Adipose tissue (tissue), 3 donors: ENCODE results near the gene OR6J1. TPM values are rescaled to one million over a fixed set of nuclear protein-coding genes. Genes with fewer than 3 reads are reported as not detected.
"Not testable (repeated sequence)": the region's sequence is repeated elsewhere in the genome, so short reads cannot be mapped to it uniquely, and the experiment has no call there.

Experiments
- H3K27ac ChIP-seq: one replicate; pipeline ENCODE4 v1.5.1; 2013; ENCODE audit warnings: low read depth, low read length
- WGBS, 3 donors: extraction: QIAGEN DNeasy Blood & Tissue Kit; methylation state at CpG; one replicate each; pipeline ENCODE4 v1.1.7; 2013; 5-methylcytosine and 5-hydroxymethylcytosine counted together
- polyA plus RNA-seq, 3 donors: library from polyadenylated mRNA; stranded (reverse); fragments of 200-250 nt; gene quantifications; one replicate each; pipeline ENCODE4 v1.2.3, GENCODE V29; 2013
- donor health status: healthy with polysubstance abuse.
- donor health status: Bipolar disorder and iron deficiency.
- donor health status: healthy.

Gene OR6J1
- polyA plus RNA-seq, 3 donors, result not detected

GRCh38 chr14:22593189-22593588 lies 51.0 kb downstream of the OR6J1 start:
- no peak overlapping the region for H3K27ac ChIP-seq
- WGBS, 3 donors, result 51 to 68% (median 65%) methylated on average over 3 of the region's 3 CpGs

DNA sequence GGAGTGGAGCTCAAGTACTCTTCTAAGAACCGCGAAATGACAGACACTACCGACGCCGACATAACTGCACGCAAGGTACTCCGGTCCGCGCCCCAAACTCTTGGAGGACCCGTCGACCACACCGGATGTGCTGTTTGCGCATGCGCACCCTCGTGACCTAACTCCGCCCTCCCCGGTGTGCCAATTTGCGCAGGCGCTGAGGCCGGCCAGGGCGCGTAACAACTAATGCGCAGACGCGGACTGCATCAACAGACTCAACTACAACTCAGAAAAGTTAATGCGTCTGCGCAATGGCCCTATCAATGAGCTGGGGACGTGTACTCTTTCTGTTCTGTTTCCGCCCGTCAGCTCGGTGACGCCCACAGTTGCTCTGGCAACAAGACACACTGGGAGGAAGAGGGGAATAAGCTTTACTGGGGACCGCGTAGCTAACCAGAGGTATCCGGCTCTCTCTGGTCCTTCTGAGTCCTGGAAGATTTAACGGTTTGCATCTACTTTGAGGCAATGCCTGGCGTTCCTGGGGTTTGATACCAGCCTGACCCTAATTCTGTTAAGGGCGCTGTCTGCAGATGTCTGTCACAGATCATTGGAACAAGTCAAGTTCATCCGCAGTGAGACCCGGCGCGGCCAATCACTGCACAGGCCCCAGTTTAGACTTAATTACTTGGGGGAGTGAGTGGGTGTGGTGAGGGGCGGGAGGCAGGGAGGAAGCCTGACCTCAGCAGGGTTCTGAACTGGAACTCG lies 54.9 kb downstream of the OR6J1 start, which contains the start of gene DAD1:
Gene DAD1, minus strand, starts transcription at position 129 of the 744 bp plus-strand sequence. Its CDS starts 67 bp downstream, at position 62.
- WGBS, 3 donors, result 0 to 1% (median 0%) methylated on average over 44 of the region's 44 CpGs

GRCh38 chr14:22588526-22589095 lies 55.5 kb downstream of the OR6J1 start:
- 1 to 2% (median 1%) methylated on average over 17 of the region's 17 CpGs for WGBS, 3 donors
- no peak overlapping the region for H3K27ac ChIP-seq

More for the DNA sequence above, 54.9 kb downstream of the OR6J1 start, which contains the start of gene DAD1:
- H3K27ac ChIP-seq, result no peak within 1 kb of the TSS

DNA sequence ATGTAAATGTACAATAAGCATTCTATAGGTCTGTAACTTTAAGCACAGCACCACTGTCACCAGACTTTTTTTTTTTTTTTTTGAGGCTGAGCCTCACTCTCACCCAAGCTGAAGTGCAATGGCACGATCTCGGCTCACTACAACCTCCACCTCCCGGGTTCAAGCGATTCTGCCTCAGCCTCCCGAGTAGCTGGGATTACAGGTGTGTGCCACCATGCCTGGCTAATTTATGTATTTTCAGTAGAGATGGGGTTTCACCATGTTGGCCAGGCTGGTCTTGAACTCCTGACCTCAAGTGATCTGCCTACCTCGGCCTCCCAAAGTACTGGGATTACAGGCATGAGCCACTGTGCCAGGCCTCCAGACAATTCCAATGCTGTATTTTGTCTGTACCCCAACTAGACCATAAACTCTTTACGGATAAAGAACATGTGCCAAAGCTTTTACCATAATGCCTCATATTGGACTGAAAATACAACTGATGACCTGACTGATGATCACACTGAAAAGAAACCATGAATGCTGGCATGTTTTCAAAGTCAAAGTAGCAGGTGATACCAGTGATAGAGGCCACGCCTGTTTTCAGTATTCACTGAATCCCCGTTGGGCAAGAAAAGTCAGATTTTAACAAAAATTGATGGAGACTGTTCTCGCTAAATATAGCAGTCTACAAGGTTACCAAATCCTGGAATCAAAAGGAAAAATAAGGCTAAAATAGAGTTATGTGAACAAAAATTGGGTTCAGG lies 56.3 kb downstream of the OR6J1 start:
- not testable (repeated sequence) for H3K27ac ChIP-seq
- 66 to 81% (median 74%) methylated on average over 10 of the region's 10 CpGs for WGBS, 3 donors

DNA sequence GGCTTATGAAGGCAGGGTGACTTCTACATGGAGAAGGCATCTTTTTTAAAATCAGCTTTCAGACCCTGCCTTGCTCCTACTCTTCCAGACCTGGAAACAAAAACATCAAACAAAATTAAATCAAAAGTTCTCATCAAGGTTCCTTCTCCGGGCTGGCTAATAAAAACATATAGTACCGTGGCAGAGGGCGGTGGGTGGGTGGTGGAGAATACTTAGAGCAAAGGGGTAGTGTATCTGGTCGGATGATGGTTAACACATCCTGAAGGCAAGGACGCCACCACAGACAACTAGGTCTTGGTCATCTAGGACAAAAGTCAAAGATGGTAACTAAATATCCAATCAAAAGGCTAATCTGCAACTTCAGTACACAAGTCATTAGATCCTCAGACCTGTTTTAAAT lies 56.9 kb downstream of the OR6J1 start:
- 89 to 94% (median 90%) methylated on average over 5 of the region's 5 CpGs for WGBS, 3 donors
- H3K27ac ChIP-seq, result no peak overlapping the region

DNA sequence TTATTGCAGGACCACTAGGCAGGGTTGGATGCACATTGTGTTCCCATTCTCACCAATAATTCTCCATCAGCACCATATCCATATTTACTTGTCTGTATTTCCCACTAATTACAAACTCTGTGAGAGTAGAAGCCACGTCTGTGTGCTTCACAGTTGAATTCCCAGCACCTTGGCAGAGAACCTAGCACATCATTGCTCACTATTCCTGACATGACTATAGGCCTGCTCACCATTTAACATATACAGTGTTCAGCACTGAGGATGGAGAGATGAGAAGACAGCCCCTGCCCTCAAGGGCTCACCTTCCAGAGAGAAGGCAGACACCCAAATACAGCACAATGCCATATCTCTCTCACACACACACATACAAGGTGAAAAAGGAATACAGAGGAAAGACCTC lies 60.2 kb downstream of the OR6J1 start:
- 34 to 71% (median 70%) methylated on average over 1 of the region's 1 CpG for whole genome bisulfite sequencing, 3 donors
- no peak overlapping the region for H3K27ac ChIP-seq

Other genes with a start within 250 kb of the OR6J1 start
- 100 to 1,000 TPM; 187 to 278 (median 235) TPM for gene DAD1, start 55.1 kb downstream of the OR6J1 start, polyA plus RNA-seq
- 10 to 100 TPM in 2 of 3 donors, 1 to 10 TPM in 1; 9.3 to 20.0 (median 19.5) TPM for gene ABHD4, start 46.1 kb downstream of the OR6J1 start, polyA plus RNA-seq
- 100 to 1,000 TPM in 1 of 3 donors, 10 to 100 TPM in 2; 72.7 to 123 (median 83.9) TPM for gene OXA1L, start 122.3 kb upstream of the OR6J1 start, polyA plus RNA-seq
- gene SLC7A7, start 171.1 kb upstream of the OR6J1 start, polyA plus RNA-seq, result 10 to 100 TPM in 2 of 3 donors, 1 to 10 TPM in 1; 3.7 to 15.2 (median 12.1) TPM
- 10 to 100 TPM; 54.2 to 76.3 (median 65.9) TPM for gene MRPL52, start 185.5 kb upstream of the OR6J1 start, polyA plus RNA-seq
- 100 to 1,000 TPM in 1 of 3 donors, 10 to 100 TPM in 2; 26.1 to 109 (median 86.0) TPM for gene MMP14, start 192.2 kb upstream of the OR6J1 start, polyA plus RNA-seq
- gene LRP10, start 227.4 kb upstream of the OR6J1 start, polyA plus RNA-seq, result 10 to 100 TPM; 43.8 to 91.5 (median 50.6) TPM
- under 1 TPM in 2 of 3 donors, not detected in 1; 0.22 to 0.51 TPM for gene REM2, start 238.9 kb upstream of the OR6J1 start, polyA plus RNA-seq